Smooth muscle cell (in vitro differentiated cells): ENCODE results near the gene LMX1B. TPM values are rescaled to one million over a fixed set of nuclear protein-coding genes. Genes with fewer than 3 reads are reported as not detected.

Experiments
- DNase-seq: peaks from one replicate; lab custom pipeline; 2025; ENCODE audit not compliant: unreplicated experiment; lab: John Stamatoyannopoulos, UW
- H2AFZ ChIP-seq: fragments of 200-600 bp; sonication (generic); 2 replicates; pipeline ENCODE4 v1.6.0; 2016; ENCODE audit warnings: antibody characterized with exemption, low read depth, mild to moderate bottlenecking
- H3F3A ChIP-seq: fragments of 200-600 bp; sonication (generic); 2 replicates; pipeline ENCODE4 v1.6.0; 2017; ENCODE audit warnings: antibody characterized with exemption, low read depth
- H3K27ac ChIP-seq: fragments of 200-600 bp; sonication (generic); 2 replicates; pipeline ENCODE4 v1.5.1; 2016; ENCODE audit warnings: low read depth, mild to moderate bottlenecking
- H3K27me3 ChIP-seq: fragments of 200-600 bp; sonication (generic); 2 replicates; pipeline ENCODE4 v1.6.1; 2016; ENCODE audit warnings: low read depth, mild to moderate bottlenecking
- H3K36me3 ChIP-seq: fragments of 200-600 bp; sonication (generic); 2 replicates; pipeline ENCODE4 v1.5.1; 2016; ENCODE audit warnings: low read depth
- H3K4me1 ChIP-seq: fragments of 200-600 bp; sonication (generic); 2 replicates; pipeline ENCODE4 v1.5.1; 2016; ENCODE audit warnings: low read depth
- H3K4me2 ChIP-seq: fragments of 200-600 bp; sonication (generic); 2 replicates; pipeline ENCODE4 v1.6.0; 2016; ENCODE audit warnings: mild to moderate bottlenecking
- H3K4me3 ChIP-seq: fragments of 200-600 bp; sonication (generic); 2 replicates; pipeline ENCODE4 v1.5.1; 2016; ENCODE audit warnings: mild to moderate bottlenecking
- H3K79me2 ChIP-seq: fragments of 200-600 bp; sonication (generic); 2 replicates; pipeline ENCODE4 v1.6.0; 2016; ENCODE audit warnings: low read depth, mild to moderate bottlenecking
- H3K9ac ChIP-seq: fragments of 200-600 bp; sonication (generic); 2 replicates; pipeline ENCODE4 v1.6.0; 2016; ENCODE audit warnings: low read depth
- H3K9me3 ChIP-seq: fragments of 200-600 bp; sonication (generic); replicated peaks from 2 replicates; pipeline ENCODE4 v1.5.1; 2016; ENCODE audit warnings: low read depth
- H4K20me1 ChIP-seq: fragments of 200-600 bp; sonication (generic); 2 replicates; pipeline ENCODE4 v1.6.0; 2016; ENCODE audit warnings: low read depth
- WGBS: methylation state at CpG from one replicate; pipeline ENCODE4 v1.1.7; 2016; ENCODE audit warnings: low lambda C conversion rate; 5-methylcytosine and 5-hydroxymethylcytosine counted together
- polyA plus RNA-seq: library from polyadenylated mRNA; unstranded; fragments of >200 nt; fragmentation: Nextera tagmentation; extraction: Ambion mirVana; gene quantifications from 2 replicates; pipeline ENCODE4 v1.2.1, GENCODE V29; 2016
- total RNA-seq: library from RNA; depleted of rRNA; stranded (reverse); fragments of >200 nt; gene quantifications from 2 replicates; pipeline ENCODE4 v1.2.3, GENCODE V29; 2014
- TF ChIP-seq, protein P1 (sequence below): fragments of 200-600 bp; sonication (generic); IDR thresholded peaks from 2 replicates; pipeline ENCODE4 v1.5.1; 2017; ENCODE audit warnings: borderline replicate concordance, mild to moderate bottlenecking, antibody characterized with exemption; ENCODE audit not compliant: insufficient read depth, poor library complexity, severe bottlenecking

The LMX1B gene
- total and polyA plus RNA-seq, 2 experiments from 2014 or later = not detected

DNA sequence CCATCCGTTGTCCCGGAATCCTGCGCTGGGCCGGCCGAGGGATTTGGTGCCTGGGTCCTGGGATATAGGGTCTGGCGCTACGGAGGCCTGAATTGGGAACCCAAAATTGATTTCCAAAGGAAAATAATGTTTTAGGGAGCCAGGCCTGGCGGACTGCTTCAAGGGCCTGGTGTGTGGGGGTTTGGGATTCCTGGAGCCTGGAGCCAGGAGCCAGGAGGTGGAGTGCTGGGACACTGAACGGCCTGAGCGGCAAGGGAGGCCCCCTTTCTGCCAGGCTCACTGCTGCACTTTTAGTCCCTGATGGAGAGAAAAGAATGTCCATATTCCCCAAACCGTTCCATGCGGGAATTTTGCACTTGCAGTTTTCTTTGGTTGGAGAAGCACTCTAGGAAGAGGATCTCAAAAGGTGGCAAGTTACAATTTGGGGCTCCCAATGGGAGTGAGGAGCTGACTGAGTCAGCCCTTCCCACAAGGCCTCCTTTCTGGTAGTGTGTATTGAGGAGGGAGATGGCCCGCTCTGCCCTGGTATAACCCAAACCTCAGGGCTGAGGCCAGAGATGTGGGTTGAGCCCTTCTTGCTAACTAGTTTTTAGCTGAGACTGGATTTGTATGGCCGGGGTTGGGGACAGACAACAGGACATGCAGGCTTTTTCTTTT lies 2.2 kb downstream of the LMX1B start:
- Histone ChIP-seq H3K36me3 (no peaks in the 10 kb centered on the region), H3K4me2 (no peak overlapping the region), H3K27me3 (peaks cover 93% of the 10 kb centered on the region), H3K27ac (no peak overlapping the region), H3F3A (no peaks in the 10 kb centered on the region), H3K4me1 (peaks cover 18% of the 10 kb centered on the region), H3K4me3 (no peak overlapping the region), H2AFZ (no peak overlapping the region), H3K79me2 (no peaks in the 10 kb centered on the region), H3K9me3 (no peaks in the 10 kb centered on the region), H3K9ac (no peak overlapping the region), H4K20me1 (no peaks in the 10 kb centered on the region)
- no peak for DNase-seq
- 12% methylated on average over 14 of the region's 14 CpGs for WGBS
- TF ChIP-seq, protein P1, sequence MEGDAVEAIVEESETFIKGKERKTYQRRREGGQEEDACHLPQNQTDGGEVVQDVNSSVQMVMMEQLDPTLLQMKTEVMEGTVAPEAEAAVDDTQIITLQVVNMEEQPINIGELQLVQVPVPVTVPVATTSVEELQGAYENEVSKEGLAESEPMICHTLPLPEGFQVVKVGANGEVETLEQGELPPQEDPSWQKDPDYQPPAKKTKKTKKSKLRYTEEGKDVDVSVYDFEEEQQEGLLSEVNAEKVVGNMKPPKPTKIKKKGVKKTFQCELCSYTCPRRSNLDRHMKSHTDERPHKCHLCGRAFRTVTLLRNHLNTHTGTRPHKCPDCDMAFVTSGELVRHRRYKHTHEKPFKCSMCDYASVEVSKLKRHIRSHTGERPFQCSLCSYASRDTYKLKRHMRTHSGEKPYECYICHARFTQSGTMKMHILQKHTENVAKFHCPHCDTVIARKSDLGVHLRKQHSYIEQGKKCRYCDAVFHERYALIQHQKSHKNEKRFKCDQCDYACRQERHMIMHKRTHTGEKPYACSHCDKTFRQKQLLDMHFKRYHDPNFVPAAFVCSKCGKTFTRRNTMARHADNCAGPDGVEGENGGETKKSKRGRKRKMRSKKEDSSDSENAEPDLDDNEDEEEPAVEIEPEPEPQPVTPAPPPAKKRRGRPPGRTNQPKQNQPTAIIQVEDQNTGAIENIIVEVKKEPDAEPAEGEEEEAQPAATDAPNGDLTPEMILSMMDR = no peak

DNA sequence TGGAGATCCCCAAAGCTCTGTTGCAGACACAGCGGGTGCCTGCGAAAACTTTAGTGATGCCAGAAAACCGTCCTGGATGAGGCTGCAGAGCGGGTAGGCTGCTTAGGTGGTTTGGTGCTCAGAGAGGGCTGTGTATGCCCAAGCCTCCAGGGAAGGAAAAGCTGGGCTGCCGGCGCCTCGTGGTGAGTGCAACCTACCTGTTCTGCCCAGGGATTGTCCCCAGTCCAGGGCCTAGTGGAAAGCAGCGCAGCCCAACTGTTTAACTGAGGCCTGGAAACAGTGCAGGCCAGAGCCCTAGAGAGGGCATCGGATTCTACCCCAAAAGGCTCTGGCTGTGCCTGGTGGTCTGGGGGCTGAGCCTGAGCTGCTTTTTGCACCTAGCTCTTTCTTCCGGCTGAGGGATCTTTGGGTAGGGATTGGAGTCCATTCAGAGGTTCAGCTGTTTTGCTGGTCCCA lies 2.8 kb downstream of the LMX1B start:
- Histone ChIP-seq H3F3A (no peaks in the 10 kb centered on the region), H3K79me2 (no peaks in the 10 kb centered on the region), H3K27me3 (peaks cover 93% of the 10 kb centered on the region), H3K27ac (no peak overlapping the region), H3K4me2 (no peak overlapping the region), H2AFZ (no peak overlapping the region), H3K36me3 (no peaks in the 10 kb centered on the region), H3K4me1 (peaks cover 18% of the 10 kb centered on the region), H3K9me3 (no peaks in the 10 kb centered on the region), H3K9ac (no peak overlapping the region), H4K20me1 (no peaks in the 10 kb centered on the region), H3K4me3 (no peak overlapping the region)
- WGBS = 35% methylated on average over 10 of the region's 10 CpGs
- TF ChIP-seq, protein P1 = no peak
- no peak for DNase-seq

DNA sequence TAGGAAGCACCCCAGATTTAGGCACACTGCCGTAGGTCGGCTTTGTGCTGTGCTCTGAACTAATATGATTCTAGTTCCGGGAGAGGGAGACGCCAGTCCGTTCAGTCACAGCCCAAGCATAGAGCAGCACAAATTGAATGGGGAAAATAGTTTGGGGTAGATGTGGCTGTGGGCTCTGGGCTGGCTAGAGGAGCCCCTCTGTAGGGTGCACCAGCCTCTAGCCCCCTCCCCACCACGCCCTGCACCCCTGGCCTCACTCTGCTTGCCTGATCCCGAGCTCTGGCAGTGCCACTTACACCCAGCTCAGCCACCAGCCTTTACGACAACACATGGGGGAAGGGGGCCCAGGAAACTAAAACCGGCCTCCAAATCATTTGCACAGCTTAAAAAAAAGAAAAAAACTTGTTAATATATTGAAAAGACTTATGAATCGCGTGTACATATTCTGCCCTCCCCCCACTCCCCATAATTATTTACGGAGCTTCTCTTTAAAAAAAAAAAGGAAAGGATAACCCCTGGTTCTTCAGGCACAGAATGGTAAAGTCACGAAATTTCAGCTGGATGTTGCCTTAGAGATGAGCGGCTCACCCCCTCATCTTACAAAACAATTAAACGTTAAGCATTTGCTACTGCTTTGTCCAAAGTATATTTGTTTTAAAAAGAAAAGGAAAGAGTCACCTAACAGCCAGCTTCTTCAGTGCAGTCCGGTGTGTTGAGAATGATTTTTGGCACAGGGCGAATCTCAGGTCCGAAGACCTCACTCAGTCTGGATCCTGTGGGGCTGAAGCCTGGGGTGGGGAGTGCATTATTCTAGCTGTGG lies 3.5 kb downstream of the LMX1B start:
- no peak overlapping the region for H2AFZ ChIP-seq
- no peak for DNase-seq
- no peak overlapping the region for H3K27ac ChIP-seq
- H3K9ac ChIP-seq = no peak overlapping the region
- H3K36me3 ChIP-seq = no peaks in the 10 kb centered on the region
- WGBS = 20% methylated on average over 17 of the region's 18 CpGs
- H3K27me3 ChIP-seq = peaks cover 93% of the 10 kb centered on the region
- H3K4me3 ChIP-seq = no peak overlapping the region
- H3K4me1 ChIP-seq = peaks cover 18% of the 10 kb centered on the region
- no peaks in the 10 kb centered on the region for H4K20me1 ChIP-seq
- TF ChIP-seq, protein P1 = no peak
- H3K4me2 ChIP-seq = no peak overlapping the region
- H3F3A ChIP-seq = no peaks in the 10 kb centered on the region
- H3K79me2 ChIP-seq = no peaks in the 10 kb centered on the region
- H3K9me3 ChIP-seq = no peaks in the 10 kb centered on the region
